ENCODE measurements around the gene OSCP1.

OSCP1 gene

DNA sequence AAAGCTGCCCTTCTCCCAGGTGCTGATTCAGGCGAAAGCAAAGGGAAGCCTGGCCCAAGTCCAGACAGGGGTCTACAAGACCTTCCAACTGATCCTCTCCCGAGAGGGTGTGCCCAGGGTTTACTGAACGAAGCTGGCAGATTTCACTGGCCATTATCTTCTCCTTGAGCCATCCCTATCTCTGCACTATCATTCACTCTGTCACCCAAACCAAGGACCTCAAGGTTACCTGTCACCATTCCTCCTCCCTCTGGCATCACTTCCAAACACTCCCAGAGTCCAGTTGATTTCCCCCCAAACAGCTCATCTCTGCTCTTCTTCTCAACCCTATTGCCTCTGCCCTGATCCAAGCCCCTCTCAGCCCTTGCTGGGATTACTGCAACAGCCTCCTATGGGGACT is 69.5 kb downstream of the OSCP1 start:
- Histone ChIP-seq H3K9me2 (replicated peaks; ENCODE audit: control insufficient read depth, low read length) (no peaks in the 10 kb centered on the region), H3F3A (ENCODE audit: control insufficient read depth, insufficient read depth) (peaks cover 5% of the 10 kb centered on the region; the same call in 1 of the 2 replicates), H3K4me3 (ENCODE audit: low read length) (no peak overlapping the region), H4K20me1 (ENCODE audit: control insufficient read depth, insufficient read depth, low read depth, low read length) (peaks cover 22% of the 10 kb centered on the region; the same call in 1 of the 2 replicates), H3K4me2 (ENCODE audit: low read length) (peak overlapping the region; percentile 41), H3K4me1 (ENCODE audit: control insufficient read depth, low read length) (peaks cover 88% of the 10 kb centered on the region), H3K9me3 (ENCODE audit: control insufficient read depth, insufficient read depth, low read length) (no peaks in the 10 kb centered on the region), H3K79me2 (ENCODE audit: control insufficient read depth, low read length) (peaks cover 99% of the 10 kb centered on the region), H3K27me3 (ENCODE audit: control insufficient read depth, low read length) (no peaks in the 10 kb centered on the region), H3K36me3 (ENCODE audit: control insufficient read depth, low read length) (peaks cover 77% of the 10 kb centered on the region), H3K27ac (ENCODE audit: low read depth, low read length) (peak overlapping the region; percentile 21)
- TF ChIP-seq, protein P1, sequence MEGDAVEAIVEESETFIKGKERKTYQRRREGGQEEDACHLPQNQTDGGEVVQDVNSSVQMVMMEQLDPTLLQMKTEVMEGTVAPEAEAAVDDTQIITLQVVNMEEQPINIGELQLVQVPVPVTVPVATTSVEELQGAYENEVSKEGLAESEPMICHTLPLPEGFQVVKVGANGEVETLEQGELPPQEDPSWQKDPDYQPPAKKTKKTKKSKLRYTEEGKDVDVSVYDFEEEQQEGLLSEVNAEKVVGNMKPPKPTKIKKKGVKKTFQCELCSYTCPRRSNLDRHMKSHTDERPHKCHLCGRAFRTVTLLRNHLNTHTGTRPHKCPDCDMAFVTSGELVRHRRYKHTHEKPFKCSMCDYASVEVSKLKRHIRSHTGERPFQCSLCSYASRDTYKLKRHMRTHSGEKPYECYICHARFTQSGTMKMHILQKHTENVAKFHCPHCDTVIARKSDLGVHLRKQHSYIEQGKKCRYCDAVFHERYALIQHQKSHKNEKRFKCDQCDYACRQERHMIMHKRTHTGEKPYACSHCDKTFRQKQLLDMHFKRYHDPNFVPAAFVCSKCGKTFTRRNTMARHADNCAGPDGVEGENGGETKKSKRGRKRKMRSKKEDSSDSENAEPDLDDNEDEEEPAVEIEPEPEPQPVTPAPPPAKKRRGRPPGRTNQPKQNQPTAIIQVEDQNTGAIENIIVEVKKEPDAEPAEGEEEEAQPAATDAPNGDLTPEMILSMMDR (IDR thresholded peaks at IDR 0.05; ENCODE audit: low read depth, low read length, poor library complexity, severe bottlenecking) = no peak
- no peak for TF ChIP-seq EZH2phosphoT487 (IDR thresholded peaks at IDR 0.05; ENCODE audit: borderline replicate concordance, low read length)

DNA sequence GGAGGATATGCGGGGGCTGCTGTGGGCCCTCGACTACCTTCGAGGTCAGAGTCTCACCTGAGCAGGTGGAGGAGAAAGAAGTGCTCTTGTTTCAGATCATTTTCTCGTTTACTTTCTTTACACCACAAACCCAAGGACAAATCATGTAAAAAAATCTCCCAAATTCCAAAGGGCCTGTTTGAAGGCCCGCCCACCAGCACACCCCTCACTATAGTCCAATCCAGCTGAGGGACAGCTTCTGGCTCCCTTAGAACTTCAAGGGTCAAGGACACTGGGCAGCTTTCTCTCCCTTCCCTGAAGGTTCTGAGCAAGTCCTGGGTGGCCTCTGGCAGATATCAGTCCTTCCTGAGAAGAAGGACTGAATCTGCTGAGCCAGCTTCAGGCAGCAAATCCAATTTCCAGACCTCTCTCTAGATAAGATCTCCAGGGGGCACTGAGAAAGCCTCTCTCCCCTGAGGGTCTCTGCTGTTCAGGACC is 70.1 kb downstream of the OSCP1 start:
- H3K9me2 ChIP-seq (replicated peaks; ENCODE audit: control insufficient read depth, low read length) = no peaks in the 10 kb centered on the region
- peaks cover 94% of the 10 kb centered on the region for H3K4me1 ChIP-seq (ENCODE audit: control insufficient read depth, low read length)
- H3K4me3 ChIP-seq (ENCODE audit: low read length) = no peak overlapping the region
- H3K4me2 ChIP-seq (ENCODE audit: low read length) = peak overlapping the region; percentile 41
- H3F3A ChIP-seq (ENCODE audit: control insufficient read depth, insufficient read depth) = peaks cover 5% of the 10 kb centered on the region; the same call in 1 of the 2 replicates
- H3K9me3 ChIP-seq (ENCODE audit: control insufficient read depth, insufficient read depth, low read length) = no peaks in the 10 kb centered on the region
- H3K36me3 ChIP-seq (ENCODE audit: control insufficient read depth, low read length) = peaks cover 76% of the 10 kb centered on the region
- peaks cover 100% of the 10 kb centered on the region for H3K79me2 ChIP-seq (ENCODE audit: control insufficient read depth, low read length)
- peak overlapping the region; percentile 21 for H3K27ac ChIP-seq (ENCODE audit: low read depth, low read length)
- TF ChIP-seq EZH2phosphoT487 (IDR thresholded peaks at IDR 0.05; ENCODE audit: borderline replicate concordance, low read length) = no peak
- TF ChIP-seq, protein P1 (IDR thresholded peaks at IDR 0.05; ENCODE audit: low read depth, low read length, poor library complexity, severe bottlenecking) = no peak
- peaks cover 22% of the 10 kb centered on the region; the same call in 1 of the 2 replicates for H4K20me1 ChIP-seq (ENCODE audit: control insufficient read depth, insufficient read depth, low read depth, low read length)
- H3K27me3 ChIP-seq (ENCODE audit: control insufficient read depth, low read length) = no peaks in the 10 kb centered on the region

DNA sequence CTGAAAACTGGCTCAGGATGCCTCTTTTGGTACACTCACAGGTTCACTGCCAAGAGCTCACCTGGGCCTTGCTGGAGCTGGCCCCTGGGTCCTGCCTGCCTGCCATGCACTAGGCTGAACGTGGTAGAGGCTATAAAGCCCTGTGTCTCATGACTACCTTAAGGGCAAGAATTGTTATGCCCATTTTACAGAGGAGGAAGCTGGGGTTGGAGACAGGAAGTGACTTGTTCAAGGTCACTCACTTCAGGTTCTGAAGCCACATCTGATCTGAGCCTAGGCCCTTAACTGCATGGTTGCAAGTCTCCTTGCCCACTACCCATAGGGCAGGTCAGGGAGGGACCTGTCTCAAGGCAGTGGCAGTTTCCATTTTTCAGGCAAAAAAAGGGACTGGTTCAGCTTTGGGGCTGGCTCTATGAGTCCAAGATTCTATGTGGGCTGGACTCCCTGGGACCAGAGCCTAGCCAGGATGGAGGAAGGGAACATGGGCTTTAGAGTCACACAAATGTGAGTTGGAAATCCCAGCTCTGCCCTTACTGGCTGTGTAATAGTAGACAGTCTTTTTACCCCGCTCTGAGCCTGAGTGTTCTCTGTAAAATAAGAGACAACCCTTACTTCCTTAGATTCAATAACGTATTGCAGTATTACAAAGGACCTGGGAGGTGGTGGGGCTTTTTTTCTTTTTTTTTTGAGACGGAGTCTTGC is 72.3 kb downstream of the OSCP1 start:
- Histone ChIP-seq H4K20me1 (ENCODE audit: control insufficient read depth, insufficient read depth, low read depth, low read length) (peaks cover 9% of the 10 kb centered on the region; the same call in 1 of the 2 replicates), H3K79me2 (ENCODE audit: control insufficient read depth, low read length) (peaks cover 100% of the 10 kb centered on the region), H3K4me3 (ENCODE audit: low read length) (peak overlapping the region; percentile 36; the same call in 1 of the 2 replicates), H3K27ac (ENCODE audit: low read depth, low read length) (peak overlapping the region; percentile 55), H3K4me1 (ENCODE audit: control insufficient read depth, low read length) (peaks cover 98% of the 10 kb centered on the region), H3F3A (ENCODE audit: control insufficient read depth, insufficient read depth) (peaks cover 13% of the 10 kb centered on the region), H3K4me2 (ENCODE audit: low read length) (peak overlapping the region; percentile 41), H3K27me3 (ENCODE audit: control insufficient read depth, low read length) (no peaks in the 10 kb centered on the region), H3K36me3 (ENCODE audit: control insufficient read depth, low read length) (peaks cover 79% of the 10 kb centered on the region), H3K9me2 (replicated peaks; ENCODE audit: control insufficient read depth, low read length) (no peaks in the 10 kb centered on the region), H3K9me3 (ENCODE audit: control insufficient read depth, insufficient read depth, low read length) (no peaks in the 10 kb centered on the region)
- TF ChIP-seq, protein P1 (IDR thresholded peaks at IDR 0.05; ENCODE audit: low read depth, low read length, poor library complexity, severe bottlenecking) = no peak
- no peak for TF ChIP-seq EZH2phosphoT487 (IDR thresholded peaks at IDR 0.05; ENCODE audit: borderline replicate concordance, low read length)

Data from DOHH2 (cell line).